Trophoblast cell (in vitro differentiated cells and primary cell): ENCODE data around the gene TP53I3.

Experiments used
- DNase-seq, 2 donors: peaks; one replicate each; pipeline ENCODE4 v3.0.0-alpha.2; 2016
- H2AFZ ChIP-seq: 2 replicates; pipeline ENCODE4 v1.6.1; 2013; ENCODE audit warnings: low read length, moderate library complexity, mild to moderate bottlenecking; ENCODE audit not compliant: insufficient read depth, poor library complexity
- H2AK5ac ChIP-seq: 2 replicates; pipeline ENCODE4 v1.6.1; 2013; ENCODE audit warnings: mild to moderate bottlenecking, low read length
- H2BK120ac ChIP-seq: 2 replicates; pipeline ENCODE4 v1.6.1; 2013; ENCODE audit warnings: low read length, mild to moderate bottlenecking, moderate library complexity; ENCODE audit not compliant: insufficient read depth, poor library complexity
- H2BK12ac ChIP-seq: 2 replicates; pipeline ENCODE4 v1.6.1; 2013; ENCODE audit warnings: mild to moderate bottlenecking, low read length, moderate library complexity
- H2BK5ac ChIP-seq: 2 replicates; pipeline ENCODE4 v1.6.1; 2013; ENCODE audit warnings: low read length, low read depth, moderate library complexity, mild to moderate bottlenecking; ENCODE audit not compliant: poor library complexity
- H3K14ac ChIP-seq: 2 replicates; pipeline ENCODE4 v1.6.1; 2013; ENCODE audit warnings: mild to moderate bottlenecking, low read length
- H3K18ac ChIP-seq: 2 replicates; pipeline ENCODE4 v1.6.1; 2013; ENCODE audit warnings: mild to moderate bottlenecking, low read length
- H3K23ac ChIP-seq: 2 replicates; pipeline ENCODE4 v1.6.1; 2013; ENCODE audit warnings: low read length
- H3K27ac ChIP-seq: 2 replicates; pipeline ENCODE4 v1.5.1; 2013; ENCODE audit warnings: low read depth, mild to moderate bottlenecking, inconsistent platforms, low read length, moderate library complexity
- H3K27me3 ChIP-seq: 2 replicates; pipeline ENCODE4 v1.6.1; 2013; ENCODE audit warnings: inconsistent platforms, mild to moderate bottlenecking, low read length, moderate library complexity; ENCODE audit not compliant: insufficient read depth
- H3K36me3 ChIP-seq, 2 experiments: 1 replicate in 1 of 2; 2 replicates in 1 of 2; pipeline ENCODE4 v1.6.1; 2013; ENCODE audit warnings: low read length in 2 of 2, mild to moderate bottlenecking in 2 of 2, moderate library complexity in 1 of 2; ENCODE audit not compliant: insufficient read depth in 2 of 2, control insufficient read depth in 1 of 2
- H3K4ac ChIP-seq: 2 replicates; pipeline ENCODE4 v1.6.1; 2013; ENCODE audit warnings: low read depth, mild to moderate bottlenecking, low read length, moderate library complexity
- H3K4me1 ChIP-seq, 2 experiments: 1 replicate in 1 of 2; 2 replicates in 1 of 2; pipeline ENCODE4 v1.6.1; 2013; ENCODE audit warnings: low read length in 2 of 2, mild to moderate bottlenecking in 2 of 2, moderate library complexity in 1 of 2; ENCODE audit not compliant: insufficient read depth in 2 of 2, control insufficient read depth in 1 of 2
- H3K4me2 ChIP-seq: 2 replicates; pipeline ENCODE4 v1.6.1; 2013; ENCODE audit warnings: inconsistent platforms, mild to moderate bottlenecking, low read length, moderate library complexity
- H3K4me3 ChIP-seq: 2 replicates; pipeline ENCODE4 v1.5.1; 2013; ENCODE audit warnings: mild to moderate bottlenecking, low read depth, low read length, inconsistent platforms
- H3K79me1 ChIP-seq: one replicate; pipeline ENCODE4 v1.6.1; 2013; ENCODE audit warnings: low read length
- H3K79me2 ChIP-seq: 2 replicates; pipeline ENCODE4 v1.6.1; 2013; ENCODE audit warnings: low read length, mild to moderate bottlenecking; ENCODE audit not compliant: control insufficient read depth, insufficient read depth, poor library complexity
- H3K9ac ChIP-seq: 2 replicates; pipeline ENCODE4 v1.6.1; 2013; ENCODE audit warnings: mild to moderate bottlenecking, low read length
- H3K9me3 ChIP-seq: 2 replicates; pipeline ENCODE4 v1.6.1; 2013; ENCODE audit warnings: low read depth, mild to moderate bottlenecking, control low read depth, inconsistent platforms, low read length; ENCODE audit not compliant: insufficient read depth
- H4K12ac ChIP-seq: 2 replicates; pipeline ENCODE4 v1.6.1; 2013; ENCODE audit warnings: low read depth, mild to moderate bottlenecking, low read length, moderate library complexity
- H4K8ac ChIP-seq: 2 replicates; pipeline ENCODE4 v1.6.1; 2013; ENCODE audit warnings: low read depth, mild to moderate bottlenecking, low read length, moderate library complexity
- H4K91ac ChIP-seq: one replicate; pipeline ENCODE4 v1.6.1; 2013; ENCODE audit warnings: low read depth, mild to moderate bottlenecking, low read length, moderate library complexity
- WGBS: extraction: QIAGEN DNeasy Blood & Tissue Kit; methylation state at CpG from one replicate; pipeline ENCODE4 v1.1.7; 2013; ENCODE audit warnings: missing lambda C conversion rate; ENCODE audit not compliant: insufficient read length, insufficient coverage; ENCODE audit errors: extremely low coverage; 5-methylcytosine and 5-hydroxymethylcytosine counted together

TP53I3 gene

DNA sequence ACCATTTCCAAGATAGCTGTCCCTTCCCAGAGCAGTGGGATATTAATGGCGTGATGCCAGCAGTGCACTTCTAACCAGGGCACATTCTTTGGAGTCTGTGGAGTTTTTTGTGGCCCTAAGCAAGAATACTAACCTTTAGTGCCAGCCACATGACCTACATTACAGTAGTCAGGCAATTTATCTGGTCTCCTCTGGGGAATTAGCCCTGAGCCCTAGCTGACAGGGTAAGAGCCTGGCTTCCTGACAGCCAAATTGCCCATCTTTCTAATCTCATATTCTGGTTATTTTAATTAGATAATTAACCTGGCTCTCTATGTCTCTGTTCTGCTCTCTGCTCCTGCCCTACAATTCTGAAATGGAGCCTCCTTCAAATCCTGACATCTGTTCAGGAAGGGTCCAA is 33.3 kb upstream of the TP53I3 start:
- no peak overlapping the region for H2AFZ ChIP-seq
- no peak overlapping the region for H2BK5ac ChIP-seq
- no peaks in the 10 kb centered on the region for H3K36me3 ChIP-seq
- H3K14ac ChIP-seq, result no peak overlapping the region
- H3K79me2 ChIP-seq, result no peaks in the 10 kb centered on the region
- peaks cover 1% of the 10 kb centered on the region for H3K79me1 ChIP-seq
- H3K27me3 ChIP-seq, result no peaks in the 10 kb centered on the region
- no peaks in the 10 kb centered on the region for H3K4me1 ChIP-seq
- no peak overlapping the region for H3K27ac ChIP-seq
- no peak overlapping the region for H4K91ac ChIP-seq
- no peak overlapping the region for H2BK120ac ChIP-seq
- no peak overlapping the region for H3K23ac ChIP-seq
- no peak overlapping the region for H4K12ac ChIP-seq
- peak in 1 of 2 donors; percentile 69 for DNase-seq
- H2BK12ac ChIP-seq, result no peak overlapping the region
- no peak overlapping the region for H3K18ac ChIP-seq
- no peak overlapping the region for H2AK5ac ChIP-seq
- H3K9me3 ChIP-seq, result peaks cover 4% of the 10 kb centered on the region
- no peak overlapping the region for H4K8ac ChIP-seq
- H3K4ac ChIP-seq, result no peak overlapping the region
- no CpG with 5 or more reads among the region's 1 CpG for WGBS
- no peak overlapping the region for H3K4me2 ChIP-seq
- no peak overlapping the region for H3K9ac ChIP-seq
- no peak overlapping the region for H3K4me3 ChIP-seq

DNA sequence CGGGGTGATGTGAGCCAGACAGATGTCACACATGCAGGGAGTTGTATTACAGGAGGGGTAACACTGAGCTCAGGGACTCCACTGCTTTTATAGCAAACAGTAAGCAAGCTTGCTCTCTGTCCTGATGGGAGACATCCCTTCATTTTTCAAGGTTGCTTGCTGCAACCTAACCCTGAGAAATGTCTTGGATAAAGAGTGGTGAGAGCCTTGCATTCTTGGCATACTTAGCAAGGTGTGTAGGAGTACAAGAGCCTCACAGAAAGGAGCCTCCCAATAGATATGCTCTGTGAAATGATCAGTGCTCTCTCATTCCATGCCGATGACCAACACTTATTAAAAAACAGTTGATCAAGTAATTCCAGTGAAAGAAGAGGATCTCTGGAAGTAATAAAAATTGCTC is 30.4 kb upstream of the TP53I3 start:
- Histone ChIP-seq H3K23ac (no peak overlapping the region), H3K14ac (no peak overlapping the region), H3K27ac (no peak overlapping the region), H3K9ac (no peak overlapping the region), H4K8ac (no peak overlapping the region), H3K9me3 (peaks cover 4% of the 10 kb centered on the region), H2AK5ac (no peak overlapping the region), H3K79me2 (no peaks in the 10 kb centered on the region), H3K4me3 (no peak overlapping the region), H3K4me1 (peaks cover 6 to 9% of the 10 kb centered on the region in 2 experiments), H4K12ac (no peak overlapping the region), H2BK12ac (no peak overlapping the region), H4K91ac (no peak overlapping the region), H3K18ac (no peak overlapping the region), H3K36me3 (no peaks in the 10 kb centered on the region), H2BK120ac (no peak overlapping the region), H2AFZ (no peak overlapping the region), H3K27me3 (no peaks in the 10 kb centered on the region), H3K4ac (no peak overlapping the region), H3K4me2 (no peak overlapping the region), H3K79me1 (no peaks in the 10 kb centered on the region), H2BK5ac (no peak overlapping the region)
- peak in 1 of 2 donors; percentile 25 for DNase-seq
- no CpG with 5 or more reads among the region's 2 CpGs for WGBS

- H3K27ac ChIP-seq, result peak overlapping the region; percentile 23
Measured at GRCh38 chr2:24111407-24111901, 26.8 kb upstream of the TP53I3 start.

GRCh38 chr2:24110660-24111303 is 26.1 kb upstream of the TP53I3 start:
- Histone ChIP-seq H3K36me3 (no peaks in the 10 kb centered on the region), H3K9me3 (peaks cover 4% of the 10 kb centered on the region), H2BK120ac (no peak overlapping the region), H4K91ac (no peak overlapping the region), H3K23ac (no peak overlapping the region), H2AK5ac (no peak overlapping the region), H3K18ac (no peak overlapping the region), H2BK12ac (peak overlapping the region; percentile 68), H2BK5ac (no peak overlapping the region), H3K14ac (no peak overlapping the region), H4K8ac (no peak overlapping the region), H3K9ac (no peak overlapping the region), H4K12ac (no peak overlapping the region), H3K79me1 (no peaks in the 10 kb centered on the region), H3K4ac (no peak overlapping the region), H2AFZ (no peak overlapping the region), H3K79me2 (no peaks in the 10 kb centered on the region), H3K27me3 (no peaks in the 10 kb centered on the region), H3K4me3 (no peak overlapping the region), H3K4me2 (no peak overlapping the region), H3K4me1 (peaks cover 6 to 9% of the 10 kb centered on the region in 2 experiments), H3K27ac (no peak overlapping the region)
- DNase-seq, result peak in 1 of 2 donors; percentile 1
- no CpG with 5 or more reads among the region's 7 CpGs for WGBS

More at GRCh38 chr2:24111407-24111901, 26.8 kb upstream of the TP53I3 start:
- no peak overlapping the region for H4K91ac ChIP-seq
- peaks cover 4% of the 10 kb centered on the region for H3K9me3 ChIP-seq
- H3K9ac ChIP-seq, result no peak overlapping the region
- H3K4me2 ChIP-seq, result peak overlapping the region; percentile 1
- WGBS, result no CpG with 5 or more reads among the region's 2 CpGs
- H2AFZ ChIP-seq, result no peak overlapping the region
- H3K27me3 ChIP-seq, result no peaks in the 10 kb centered on the region
- H3K4me3 ChIP-seq, result no peak overlapping the region
- H3K18ac ChIP-seq, result no peak overlapping the region
- no peaks in the 10 kb centered on the region for H3K36me3 ChIP-seq
- H4K12ac ChIP-seq, result no peak overlapping the region
- H3K4ac ChIP-seq, result no peak overlapping the region
- peaks cover 6 to 9% of the 10 kb centered on the region in 2 experiments for H3K4me1 ChIP-seq
- H2BK120ac ChIP-seq, result no peak overlapping the region
- no peak overlapping the region for H2BK5ac ChIP-seq
- no peaks in the 10 kb centered on the region for H3K79me2 ChIP-seq
- H3K14ac ChIP-seq, result no peak overlapping the region
- no peak overlapping the region for H2BK12ac ChIP-seq
- H2AK5ac ChIP-seq, result no peak overlapping the region
- no peak overlapping the region for H3K23ac ChIP-seq
- no peaks in the 10 kb centered on the region for H3K79me1 ChIP-seq
- no peak overlapping the region for H4K8ac ChIP-seq
- peak; percentile 18 to 65 for DNase-seq
